Measurements from ENCODE around the gene CORO2A. TPM values are rescaled to one million over a fixed set of nuclear protein-coding genes. Genes with fewer than 3 reads are reported as not detected.
A peak's percentile ranks its signal among the peaks of the same experiment; 100 is the strongest.

Gene CORO2A
- total and polyA plus RNA-seq, 2 of the 13 experiments (the other 11 are each of a cell fraction or from before 2014, with no cell fraction given): 14.4 to 15.3 TPM

DNA sequence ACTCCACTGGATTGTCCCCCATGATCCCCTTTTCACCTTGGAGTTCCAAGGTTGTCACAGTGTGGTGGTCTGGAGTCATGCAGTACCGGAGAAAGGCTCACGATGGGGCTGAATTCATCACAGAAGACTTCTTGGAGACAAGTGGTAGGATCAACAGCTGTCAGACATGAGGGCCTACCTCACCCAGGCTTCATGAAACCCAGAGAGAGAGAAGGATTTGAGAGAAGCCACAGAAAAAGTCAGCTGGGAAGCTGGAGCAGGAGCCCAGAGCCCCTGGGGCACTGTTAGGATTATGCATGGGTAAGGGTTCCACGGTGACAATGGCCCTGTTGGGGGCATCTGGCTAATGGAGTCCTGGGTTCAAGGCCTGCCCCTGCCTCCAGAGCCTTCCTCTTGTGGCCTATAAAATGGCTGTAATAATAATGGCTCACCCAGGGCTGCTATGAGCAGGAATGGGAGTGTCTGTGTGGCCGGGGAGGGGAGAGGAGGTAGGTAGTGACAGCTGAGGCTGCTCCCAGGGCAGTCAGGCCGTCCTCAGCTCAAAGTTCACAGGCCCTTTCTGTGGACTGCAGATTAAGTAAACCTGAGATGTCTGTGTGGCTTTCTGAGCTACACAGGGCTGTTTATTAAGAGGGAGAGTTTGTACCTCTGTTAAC is 74.3 kb downstream of the CORO2A start (continued):
- no peak for TF ChIP-seq ATRX (CRISPR knock-in tag; IDR thresholded peaks at IDR 0.05; ENCODE audit: borderline replicate concordance)
- no peak for TF ChIP-seq AGO1 (IDR thresholded peaks at IDR 0.05; ENCODE audit: low read depth, low read length, poor library complexity, severe bottlenecking)
- TF ChIP-seq, protein P1, sequence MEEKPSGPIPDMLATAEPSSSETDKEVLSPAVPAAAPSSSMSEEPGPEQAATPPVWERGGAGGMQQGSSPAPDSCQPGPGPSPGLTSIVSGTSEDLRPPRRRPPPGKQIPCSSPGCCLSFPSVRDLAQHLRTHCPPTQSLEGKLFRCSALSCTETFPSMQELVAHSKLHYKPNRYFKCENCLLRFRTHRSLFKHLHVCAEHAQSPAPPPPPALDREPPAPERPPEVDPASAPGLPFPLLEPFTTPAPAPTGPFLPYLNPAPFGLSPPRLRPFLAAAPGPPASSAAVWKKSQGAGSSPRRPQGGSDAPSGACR (CRISPR knock-in tag; IDR thresholded peaks at IDR 0.05): no peak
- TF ChIP-seq, protein P2, sequence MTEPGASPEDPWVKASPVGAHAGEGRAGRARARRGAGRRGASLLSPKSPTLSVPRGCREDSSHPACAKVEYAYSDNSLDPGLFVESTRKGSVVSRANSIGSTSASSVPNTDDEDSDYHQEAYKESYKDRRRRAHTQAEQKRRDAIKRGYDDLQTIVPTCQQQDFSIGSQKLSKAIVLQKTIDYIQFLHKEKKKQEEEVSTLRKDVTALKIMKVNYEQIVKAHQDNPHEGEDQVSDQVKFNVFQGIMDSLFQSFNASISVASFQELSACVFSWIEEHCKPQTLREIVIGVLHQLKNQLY (CRISPR knock-in tag; IDR thresholded peaks at IDR 0.05): peak; percentile 46; the same call in 1 of the 2 replicates
- no peak for TF ChIP-seq ARHGAP35 (CRISPR knock-in tag; IDR thresholded peaks at IDR 0.05; ENCODE audit: borderline replicate concordance)
- TF ChIP-seq ZMYM3 (CRISPR knock-in tag; IDR thresholded peaks at IDR 0.05): 0 out of 2 replicates have a peak, but pooled peaks have one; percentile 29
- no peak; the same call in 1 of the 2 replicates for TF ChIP-seq KMT2A (CRISPR knock-in tag; IDR thresholded peaks at IDR 0.05)
- no peak for TF ChIP-seq SKI (IDR thresholded peaks at IDR 0.05; ENCODE audit: partially characterized antibody)
- no peak for TF ChIP-seq MAFF (IDR thresholded peaks at IDR 0.05; ENCODE audit: low read depth, low read length)
- no peak for TF ChIP-seq TCF12 (IDR thresholded peaks at IDR 0.05)
- TF ChIP-seq TCF12 (CRISPR knock-in tag; IDR thresholded peaks at IDR 0.05): no peak
- no peak for TF ChIP-seq ZNF441 (CRISPR knock-in tag; IDR thresholded peaks at IDR 0.05; ENCODE audit: borderline replicate concordance)
- TF ChIP-seq ZFP37 (CRISPR knock-in tag; IDR thresholded peaks at IDR 0.05; ENCODE audit: borderline replicate concordance): no peak
- no peak for TF ChIP-seq RXRA (CRISPR knock-in tag; IDR thresholded peaks at IDR 0.05)
- no peak for TF ChIP-seq KDM5A (IDR thresholded peaks at IDR 0.05; ENCODE audit: borderline replicate concordance, low read length)
- no peak for TF ChIP-seq EHMT2 (IDR thresholded peaks at IDR 0.05; ENCODE audit: borderline replicate concordance, low read depth, low read length)
- TF ChIP-seq, protein P3, sequence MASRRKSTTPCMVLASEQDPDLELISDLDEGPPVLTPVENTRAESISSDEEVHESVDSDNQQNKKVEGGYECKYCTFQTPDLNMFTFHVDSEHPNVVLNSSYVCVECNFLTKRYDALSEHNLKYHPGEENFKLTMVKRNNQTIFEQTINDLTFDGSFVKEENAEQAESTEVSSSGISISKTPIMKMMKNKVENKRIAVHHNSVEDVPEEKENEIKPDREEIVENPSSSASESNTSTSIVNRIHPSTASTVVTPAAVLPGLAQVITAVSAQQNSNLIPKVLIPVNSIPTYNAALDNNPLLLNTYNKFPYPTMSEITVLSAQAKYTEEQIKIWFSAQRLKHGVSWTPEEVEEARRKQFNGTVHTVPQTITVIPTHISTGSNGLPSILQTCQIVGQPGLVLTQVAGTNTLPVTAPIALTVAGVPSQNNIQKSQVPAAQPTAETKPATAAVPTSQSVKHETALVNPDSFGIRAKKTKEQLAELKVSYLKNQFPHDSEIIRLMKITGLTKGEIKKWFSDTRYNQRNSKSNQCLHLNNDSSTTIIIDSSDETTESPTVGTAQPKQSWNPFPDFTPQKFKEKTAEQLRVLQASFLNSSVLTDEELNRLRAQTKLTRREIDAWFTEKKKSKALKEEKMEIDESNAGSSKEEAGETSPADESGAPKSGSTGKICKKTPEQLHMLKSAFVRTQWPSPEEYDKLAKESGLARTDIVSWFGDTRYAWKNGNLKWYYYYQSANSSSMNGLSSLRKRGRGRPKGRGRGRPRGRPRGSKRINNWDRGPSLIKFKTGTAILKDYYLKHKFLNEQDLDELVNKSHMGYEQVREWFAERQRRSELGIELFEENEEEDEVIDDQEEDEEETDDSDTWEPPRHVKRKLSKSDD (CRISPR knock-in tag; IDR thresholded peaks at IDR 0.05; ENCODE audit: low read depth): no peak
- TF ChIP-seq THYN1 (CRISPR knock-in tag; IDR thresholded peaks at IDR 0.05; ENCODE audit: borderline replicate concordance, low read depth): no peak
- no peak for TF ChIP-seq HNRNPUL1 (IDR thresholded peaks at IDR 0.05; ENCODE audit: low read depth, low read length)
- no peak for TF ChIP-seq ADNP (CRISPR knock-in tag; IDR thresholded peaks at IDR 0.05)
- no peak for TF ChIP-seq PHF5A (CRISPR knock-in tag; IDR thresholded peaks at IDR 0.05; ENCODE audit: low read depth, unreplicated experiment)
- TF ChIP-seq ZNF766 (CRISPR knock-in tag; IDR thresholded peaks at IDR 0.05; ENCODE audit: borderline replicate concordance): no peak
- no peak for TF ChIP-seq SNAPC2 (CRISPR knock-in tag; IDR thresholded peaks at IDR 0.05)
- TF ChIP-seq ZNF232 (CRISPR knock-in tag; IDR thresholded peaks at IDR 0.05; ENCODE audit: borderline replicate concordance): no peak

Data from HepG2 (cell line).